ENCODE results near the gene FOXL2NB.

DNA sequence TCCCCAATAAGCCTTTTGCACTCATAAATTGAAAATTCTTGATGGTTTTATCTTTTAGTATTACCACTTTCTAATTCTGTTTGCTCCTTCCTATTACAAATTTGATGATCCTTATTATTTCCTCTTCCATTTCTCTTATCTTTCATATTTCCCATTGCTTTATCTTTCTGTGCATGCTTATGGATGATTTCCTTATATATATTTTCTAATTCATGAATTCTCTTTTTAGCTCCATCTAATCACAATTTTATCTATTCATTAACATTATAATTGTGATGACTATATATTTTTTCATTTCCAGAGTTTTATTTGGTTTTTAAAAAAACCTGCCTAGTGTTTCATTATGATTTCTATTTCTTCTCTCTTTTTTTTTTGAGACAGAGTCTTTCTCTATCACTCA is 17.9 kb downstream of the FOXL2NB start:
- TF ChIP-seq, protein P1, sequence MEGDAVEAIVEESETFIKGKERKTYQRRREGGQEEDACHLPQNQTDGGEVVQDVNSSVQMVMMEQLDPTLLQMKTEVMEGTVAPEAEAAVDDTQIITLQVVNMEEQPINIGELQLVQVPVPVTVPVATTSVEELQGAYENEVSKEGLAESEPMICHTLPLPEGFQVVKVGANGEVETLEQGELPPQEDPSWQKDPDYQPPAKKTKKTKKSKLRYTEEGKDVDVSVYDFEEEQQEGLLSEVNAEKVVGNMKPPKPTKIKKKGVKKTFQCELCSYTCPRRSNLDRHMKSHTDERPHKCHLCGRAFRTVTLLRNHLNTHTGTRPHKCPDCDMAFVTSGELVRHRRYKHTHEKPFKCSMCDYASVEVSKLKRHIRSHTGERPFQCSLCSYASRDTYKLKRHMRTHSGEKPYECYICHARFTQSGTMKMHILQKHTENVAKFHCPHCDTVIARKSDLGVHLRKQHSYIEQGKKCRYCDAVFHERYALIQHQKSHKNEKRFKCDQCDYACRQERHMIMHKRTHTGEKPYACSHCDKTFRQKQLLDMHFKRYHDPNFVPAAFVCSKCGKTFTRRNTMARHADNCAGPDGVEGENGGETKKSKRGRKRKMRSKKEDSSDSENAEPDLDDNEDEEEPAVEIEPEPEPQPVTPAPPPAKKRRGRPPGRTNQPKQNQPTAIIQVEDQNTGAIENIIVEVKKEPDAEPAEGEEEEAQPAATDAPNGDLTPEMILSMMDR (conservative IDR thresholded peaks at IDR 0.05; ENCODE audit: low read length): no peak
- no peak for TF ChIP-seq EZH2phosphoT487 (IDR thresholded peaks at IDR 0.05; ENCODE audit: borderline replicate concordance)

Measured in Loucy (cell line).